ENCODE measurements around the gene DNAH10.
"Not testable (repeated sequence)": the region's sequence is repeated elsewhere in the genome, so short reads cannot be mapped to it uniquely, and the experiment has no call there.

The DNAH10 gene

GRCh38 chr12:123941624-123942237 lies 179.6 kb downstream of the DNAH10 start:
- TF ChIP-seq JUND (IDR thresholded peaks at IDR 0.05; ENCODE audit: low read depth), result no peak
- no peak for DNase-seq (ENCODE audit: low read depth in 1 of 2, low spot score in 1 of 2)
- in situ Hi-C loops (cut with HindIII; ENCODE audit: low pct_unique_long_range_greater_than_20kb, low sequenced_read_pairs), result no loop called here

- no peak for DNase-seq (ENCODE audit: low read depth in 1 of 2, low spot score in 1 of 2)
- no peak for TF ChIP-seq JUND (IDR thresholded peaks at IDR 0.05; ENCODE audit: low read depth)
- in situ Hi-C loops (cut with HindIII; ENCODE audit: low pct_unique_long_range_greater_than_20kb, low sequenced_read_pairs), result no loop called here
Measured at GRCh38 chr12:123942238-123942653, 180.1 kb downstream of the DNAH10 start.

GRCh38 chr12:123942911-123943648 lies 181.0 kb downstream of the DNAH10 start:
- no peak for DNase-seq (ENCODE audit: low read depth in 1 of 2, low spot score in 1 of 2)
- TF ChIP-seq JUND (IDR thresholded peaks at IDR 0.05; ENCODE audit: low read depth), result no peak
- in situ Hi-C loops (cut with HindIII; ENCODE audit: low pct_unique_long_range_greater_than_20kb, low sequenced_read_pairs), result no loop called here

- TF ChIP-seq JUND (IDR thresholded peaks at IDR 0.05; ENCODE audit: low read depth), result no peak
- in situ Hi-C loops (cut with HindIII; ENCODE audit: low pct_unique_long_range_greater_than_20kb, low sequenced_read_pairs), result no loop called here
- DNase-seq (ENCODE audit: low read depth in 1 of 2, low spot score in 1 of 2), result no peak
Measured at GRCh38 chr12:123943816-123944215, 181.7 kb downstream of the DNAH10 start.

- DNase-seq (ENCODE audit: low read depth in 1 of 2, low spot score in 1 of 2), result no peak
- TF ChIP-seq JUND (IDR thresholded peaks at IDR 0.05; ENCODE audit: low read depth), result no peak
- in situ Hi-C loops (cut with HindIII; ENCODE audit: low pct_unique_long_range_greater_than_20kb, low sequenced_read_pairs), result no loop called here
Measured at GRCh38 chr12:123944696-123945095, 182.6 kb downstream of the DNAH10 start.

GRCh38 chr12:123945287-123946151 lies 183.4 kb downstream of the DNAH10 start:
- DNase-seq (ENCODE audit: low read depth in 1 of 2, low spot score in 1 of 2), result no peak
- in situ Hi-C loops (cut with HindIII; ENCODE audit: low pct_unique_long_range_greater_than_20kb, low sequenced_read_pairs), result no loop called here
- TF ChIP-seq JUND (IDR thresholded peaks at IDR 0.05; ENCODE audit: low read depth), result no peak

GRCh38 chr12:123946152-123946515 lies 184.0 kb downstream of the DNAH10 start:
- in situ Hi-C loops (cut with HindIII; ENCODE audit: low pct_unique_long_range_greater_than_20kb, low sequenced_read_pairs), result no loop called here
- no peak for TF ChIP-seq JUND (IDR thresholded peaks at IDR 0.05; ENCODE audit: low read depth)

GRCh38 chr12:123946516-123947505 lies 184.7 kb downstream of the DNAH10 start:
- in situ Hi-C loops (cut with HindIII; ENCODE audit: low pct_unique_long_range_greater_than_20kb, low sequenced_read_pairs), result not testable (repeated sequence)
- peak in 1 of 2 experiments; percentile 39 for DNase-seq (ENCODE audit: low read depth in 1 of 2, low spot score in 1 of 2)

More at GRCh38 chr12:123946152-123946515, 184.0 kb downstream of the DNAH10 start:
- peak in 1 of 2 experiments; percentile 32 for DNase-seq (ENCODE audit: low read depth in 1 of 2, low spot score in 1 of 2)

- DNase-seq (ENCODE audit: low read depth in 1 of 2, low spot score in 1 of 2); in situ Hi-C loops (cut with HindIII; ENCODE audit: low pct_unique_long_range_greater_than_20kb, low sequenced_read_pairs): not testable (repeated sequence)
Measured at GRCh38 chr12:123947531-123947930, 185.4 kb downstream of the DNAH10 start.

GRCh38 chr12:123948401-123948795 lies 186.3 kb downstream of the DNAH10 start:
- in situ Hi-C loops (cut with HindIII; ENCODE audit: low pct_unique_long_range_greater_than_20kb, low sequenced_read_pairs), result no loop called here
- no peak for TF ChIP-seq JUND (IDR thresholded peaks at IDR 0.05; ENCODE audit: low read depth)
- no peak for DNase-seq (ENCODE audit: low read depth in 1 of 2, low spot score in 1 of 2)

GRCh38 chr12:123948796-123949769 lies 187.0 kb downstream of the DNAH10 start:
- in situ Hi-C loops (cut with HindIII; ENCODE audit: low pct_unique_long_range_greater_than_20kb, low sequenced_read_pairs), result no loop called here
- no peak for DNase-seq (ENCODE audit: low read depth in 1 of 2, low spot score in 1 of 2)
- no peak for TF ChIP-seq JUND (IDR thresholded peaks at IDR 0.05; ENCODE audit: low read depth)
